Epithelial cell of esophagus (primary cell): ENCODE results near the gene TLE1.

Experiments
- DNase-seq: peaks from one replicate; pipeline ENCODE4 v3.0.0; 2010; ENCODE audit warnings: low read depth
- H3K4me3 ChIP-seq: 2 replicates; pipeline ENCODE4 v1.5.1; 2011; ENCODE audit warnings: mild to moderate bottlenecking, low read length, control low read depth
- CTCF ChIP-seq: IDR thresholded peaks from 2 replicates; pipeline ENCODE4 v1.5.1; 2011; ENCODE audit warnings: low read depth, mild to moderate bottlenecking, low read length, control low read depth, inconsistent platforms; ENCODE audit not compliant: insufficient read depth; ENCODE audit errors: missing control alignments

TLE1 gene

DNA sequence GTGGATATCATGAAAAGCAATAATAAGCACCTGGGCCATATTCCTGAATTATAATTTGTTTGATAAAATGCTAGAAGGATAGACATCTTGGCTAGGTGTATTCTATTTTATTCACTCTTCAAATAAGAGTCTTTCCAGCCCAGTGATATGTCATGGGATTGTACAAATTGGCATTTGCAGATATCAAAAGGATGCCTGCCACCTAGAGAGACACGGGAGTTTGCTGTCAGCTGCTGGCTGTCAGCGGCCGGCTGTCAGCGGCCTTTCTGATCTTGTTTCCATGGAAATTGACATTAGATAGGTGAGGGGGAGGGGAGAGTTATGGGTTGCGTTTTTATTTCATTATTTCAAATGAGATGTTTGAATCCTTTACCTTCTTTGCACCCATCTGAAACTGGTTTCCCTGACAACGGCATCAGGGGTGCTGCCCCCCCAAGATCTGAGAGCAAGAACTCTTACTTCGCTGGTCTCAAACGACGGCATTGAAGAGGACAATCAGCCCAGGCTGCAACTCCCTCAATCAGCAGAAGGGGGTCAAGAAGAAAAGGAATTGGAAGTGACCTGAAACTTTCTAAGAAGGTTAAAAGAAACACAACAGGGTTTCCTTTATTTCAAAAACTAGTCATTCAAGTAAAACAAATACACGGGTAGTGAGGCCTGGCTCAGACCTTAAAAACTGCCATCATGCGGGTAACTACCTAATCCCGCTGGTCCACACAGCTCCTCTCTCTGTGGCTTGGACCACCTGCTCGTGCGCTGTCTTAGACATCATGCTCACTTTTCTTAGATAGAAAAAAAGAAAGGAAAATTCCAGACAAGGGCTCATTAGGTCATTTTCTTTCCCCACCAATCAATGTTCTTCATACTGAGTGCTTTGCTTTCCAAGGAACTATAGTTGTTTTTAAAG is 115.7 kb downstream of the TLE1 start:
- no peak overlapping the region for H3K4me3 ChIP-seq
- DNase-seq, result no peak
- no peak for TF ChIP-seq CTCF

- H3K4me3 ChIP-seq, result no peak overlapping the region
- TF ChIP-seq CTCF, result no peak
- DNase-seq, result no peak
Observed at GRCh38 chr9:81570083-81570482, 119.3 kb downstream of the TLE1 start.

DNA sequence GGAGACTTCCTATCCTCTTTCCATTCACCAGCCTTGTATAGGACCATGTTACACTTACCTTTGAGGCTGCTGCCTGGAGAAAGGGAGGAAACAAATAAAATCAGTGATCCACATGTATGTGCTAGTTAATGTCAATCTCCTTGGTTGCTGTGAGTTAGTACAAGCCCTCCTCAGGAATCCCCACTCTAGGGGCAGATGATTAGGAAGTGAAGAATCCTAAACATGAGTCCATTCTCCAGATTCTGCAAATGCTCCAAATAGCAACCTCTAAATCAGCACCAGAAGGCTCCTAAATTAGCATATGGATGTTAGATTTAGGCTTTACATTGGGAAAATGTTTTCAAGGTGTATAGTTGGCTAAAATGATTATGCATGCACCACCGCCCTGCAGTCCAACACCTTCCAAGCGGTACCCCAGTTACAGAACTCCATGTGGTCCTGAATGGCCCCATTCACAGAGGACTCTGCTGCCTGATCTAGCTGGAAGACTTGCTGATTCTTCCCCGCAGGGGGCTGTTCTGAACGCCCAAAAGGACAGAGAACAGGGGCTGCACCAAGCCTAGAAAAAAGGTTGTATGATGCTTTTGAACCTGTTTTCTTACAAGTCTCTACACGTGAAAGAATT is 123.2 kb downstream of the TLE1 start:
- no peak for DNase-seq
- no peak for TF ChIP-seq CTCF
- no peak overlapping the region for H3K4me3 ChIP-seq

GRCh38 chr9:81565609-81566008 is 123.7 kb downstream of the TLE1 start:
- no peak for TF ChIP-seq CTCF
- DNase-seq, result no peak
- H3K4me3 ChIP-seq, result no peak overlapping the region

GRCh38 chr9:81565144-81565543 is 124.2 kb downstream of the TLE1 start:
- no peak overlapping the region for H3K4me3 ChIP-seq
- no peak for TF ChIP-seq CTCF

DNA sequence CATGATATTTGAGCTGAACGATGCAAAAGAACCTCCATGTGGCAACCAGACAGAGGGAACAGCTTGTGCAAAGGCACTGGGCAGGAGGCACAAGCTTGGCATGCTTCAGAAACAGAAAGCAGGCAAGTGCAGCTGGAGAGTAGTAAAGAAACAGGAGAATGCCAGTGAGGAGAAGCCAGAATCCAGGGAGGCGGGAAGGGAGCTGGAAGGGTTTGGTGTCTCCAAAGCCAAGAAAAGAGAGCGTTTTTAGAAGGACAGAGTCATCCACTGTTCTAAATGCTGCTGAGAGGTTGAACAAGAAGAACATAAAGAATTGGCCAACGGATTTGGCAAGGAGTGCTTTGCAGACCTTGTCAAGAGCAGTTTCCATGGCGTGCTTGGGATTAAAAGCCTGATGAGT is 124.7 kb downstream of the TLE1 start:
- no peak overlapping the region for H3K4me3 ChIP-seq
- DNase-seq, result no peak
- TF ChIP-seq CTCF, result no peak

More at GRCh38 chr9:81565144-81565543, 124.2 kb downstream of the TLE1 start:
- DNase-seq, result no peak
